ENCODE results near the gene TTLL1.

The TTLL1 gene

DNA sequence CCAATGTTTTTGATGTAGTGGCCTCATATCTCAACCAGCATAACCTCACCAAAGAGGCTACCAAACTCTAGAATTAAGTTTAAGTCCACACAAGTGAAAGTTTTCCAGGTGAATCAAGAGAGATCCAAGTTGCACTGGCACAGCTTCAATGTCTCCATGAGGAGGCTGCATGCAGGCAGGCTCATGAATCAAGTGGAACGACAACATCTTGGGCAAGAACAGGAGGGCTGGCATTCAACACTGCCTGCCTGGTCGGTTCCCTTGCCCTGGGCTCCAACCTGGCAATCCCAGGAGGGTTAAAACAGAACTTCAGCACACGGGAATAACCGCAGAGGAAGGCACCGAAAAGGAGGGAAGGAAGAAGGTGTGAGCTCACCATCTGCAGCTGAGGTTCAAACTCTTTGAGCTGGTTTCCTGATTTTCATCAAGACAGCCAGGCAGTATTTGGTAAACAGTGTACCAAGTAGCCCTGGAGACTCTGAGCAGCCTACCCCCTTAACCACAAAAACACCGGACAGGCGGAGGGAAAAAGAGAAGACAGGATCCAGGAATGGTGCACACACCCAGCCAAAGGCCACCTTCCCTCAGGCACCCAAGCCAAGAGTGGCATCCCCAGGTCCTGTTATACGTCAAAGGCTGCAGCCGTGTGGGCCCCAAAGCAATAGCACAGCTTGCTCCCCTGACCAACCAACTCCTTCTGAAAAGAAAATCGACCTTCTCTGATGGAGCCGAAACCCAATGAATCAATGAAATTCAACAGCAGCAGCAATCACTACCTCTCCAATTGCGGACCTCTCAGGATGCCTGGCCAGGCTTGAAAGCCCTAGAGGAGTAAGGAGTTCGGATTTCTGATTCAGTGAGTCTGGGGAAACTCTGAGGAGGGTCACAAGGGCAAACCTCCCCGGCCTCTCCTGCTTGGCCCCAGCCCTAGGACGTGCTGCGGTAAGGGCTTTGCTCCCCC is 75.6 kb downstream of the TTLL1 start:
- H3K9me3 ChIP-seq (ENCODE audit: control insufficient read depth in 2 of 2, low read length in 2 of 2), result no peaks in the 10 kb centered on the region
- H3K27me3 ChIP-seq (ENCODE audit: control insufficient read depth in 1 of 2, insufficient read depth in 2 of 2, low read length in 2 of 2), result no peaks in the 10 kb centered on the region
- peaks cover 14% of the 10 kb centered on the region for H3K4me1 ChIP-seq (ENCODE audit: control insufficient read depth, insufficient read depth, low read length)
- H3K9ac ChIP-seq (ENCODE audit: low read length in 2 of 2), result peak overlapping the region; percentile 64 to 66
- peak overlapping the region; percentile 49 for H3K27ac ChIP-seq (ENCODE audit: low read length)
- peak overlapping the region; percentile 81 to 88 for H3K4me3 ChIP-seq (ENCODE audit: low read length in 2 of 2)
- no peaks in the 10 kb centered on the region for H3K36me3 ChIP-seq (ENCODE audit: control insufficient read depth in 2 of 2, insufficient read depth in 2 of 2, low read length in 2 of 2)

DNA sequence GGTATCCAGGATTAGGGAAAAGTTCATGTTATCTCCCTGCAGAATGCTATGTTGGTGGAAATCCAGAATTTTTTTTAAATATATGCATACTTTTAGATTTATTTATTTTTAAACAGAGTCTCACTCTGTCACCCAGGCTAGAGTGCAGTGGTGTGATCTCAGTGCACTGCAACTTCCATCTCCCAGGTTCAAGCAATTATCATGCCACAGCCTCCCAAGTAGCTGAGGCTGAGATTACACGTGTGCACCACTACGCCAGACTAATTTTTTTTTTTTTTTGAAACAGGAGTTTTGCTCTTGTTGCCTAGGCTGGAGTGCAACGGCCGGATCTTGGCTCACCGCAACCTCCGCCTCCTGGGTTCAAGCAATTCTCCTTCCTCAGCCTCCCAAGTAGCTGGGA is 76.8 kb downstream of the TTLL1 start:
- no peak overlapping the region for H3K4me3 ChIP-seq (ENCODE audit: low read length in 2 of 2)
- H3K36me3 ChIP-seq (ENCODE audit: control insufficient read depth in 2 of 2, insufficient read depth in 2 of 2, low read length in 2 of 2), result no peaks in the 10 kb centered on the region
- no peak overlapping the region for H3K9ac ChIP-seq (ENCODE audit: low read length in 2 of 2)
- H3K27ac ChIP-seq (ENCODE audit: low read length), result no peak overlapping the region
- peaks cover 18% of the 10 kb centered on the region for H3K4me1 ChIP-seq (ENCODE audit: control insufficient read depth, insufficient read depth, low read length)
- no peaks in the 10 kb centered on the region for H3K9me3 ChIP-seq (ENCODE audit: control insufficient read depth in 2 of 2, low read length in 2 of 2)
- no peaks in the 10 kb centered on the region for H3K27me3 ChIP-seq (ENCODE audit: control insufficient read depth in 1 of 2, insufficient read depth in 2 of 2, low read length in 2 of 2)

DNA sequence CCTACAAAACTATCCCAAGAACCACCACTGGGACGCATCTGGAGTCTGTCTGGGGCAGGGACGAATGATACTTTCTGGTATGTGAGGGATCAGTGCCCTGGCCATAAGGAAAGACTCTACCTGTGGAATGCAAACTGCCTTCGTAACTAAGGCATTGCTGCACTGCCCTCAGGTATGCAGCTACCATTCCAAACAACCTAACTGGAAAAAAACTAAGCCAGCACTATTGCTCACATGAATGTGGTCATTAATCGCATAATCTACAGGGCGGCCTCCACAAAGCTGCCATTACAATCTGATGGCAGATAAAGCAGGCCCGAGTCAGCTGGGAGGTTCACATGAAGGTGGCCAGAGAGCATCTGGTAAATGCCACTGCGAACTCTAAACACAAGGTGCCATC is 78.1 kb downstream of the TTLL1 start:
- Histone ChIP-seq H3K9ac (ENCODE audit: low read length in 2 of 2) (no peak overlapping the region), H3K36me3 (ENCODE audit: control insufficient read depth in 2 of 2, insufficient read depth in 2 of 2, low read length in 2 of 2) (no peaks in the 10 kb centered on the region), H3K4me3 (ENCODE audit: low read length in 2 of 2) (no peak overlapping the region), H3K27me3 (ENCODE audit: control insufficient read depth in 1 of 2, insufficient read depth in 2 of 2, low read length in 2 of 2) (no peaks in the 10 kb centered on the region), H3K4me1 (ENCODE audit: control insufficient read depth, insufficient read depth, low read length) (peaks cover 19% of the 10 kb centered on the region), H3K27ac (ENCODE audit: low read length) (no peak overlapping the region), H3K9me3 (ENCODE audit: control insufficient read depth in 2 of 2, low read length in 2 of 2) (no peaks in the 10 kb centered on the region)

DNA sequence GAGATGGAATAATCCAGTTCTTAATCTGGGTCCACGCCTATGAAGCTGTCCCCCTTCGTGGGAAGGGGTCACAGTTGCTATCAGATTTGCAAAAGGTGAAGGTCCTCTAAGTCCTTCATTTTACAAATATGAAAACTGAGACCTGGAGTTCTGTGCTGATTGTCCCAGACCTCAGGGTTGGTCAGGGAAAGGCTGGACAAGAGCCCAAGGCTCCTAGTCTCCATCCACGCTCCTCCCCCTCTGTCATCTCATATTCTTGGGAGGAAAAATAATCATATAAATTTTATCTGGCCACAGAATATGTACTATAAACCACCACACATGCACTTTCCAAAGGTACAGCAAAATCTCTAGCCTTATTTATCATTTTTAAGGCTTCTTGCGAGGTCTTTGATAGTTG is 79.7 kb downstream of the TTLL1 start:
- H3K4me3 ChIP-seq (ENCODE audit: low read length in 2 of 2), result no peak overlapping the region
- no peak overlapping the region for H3K27ac ChIP-seq (ENCODE audit: low read length)
- H3K36me3 ChIP-seq (ENCODE audit: control insufficient read depth in 2 of 2, insufficient read depth in 2 of 2, low read length in 2 of 2), result no peaks in the 10 kb centered on the region
- no peaks in the 10 kb centered on the region for H3K9me3 ChIP-seq (ENCODE audit: control insufficient read depth in 2 of 2, low read length in 2 of 2)
- no peaks in the 10 kb centered on the region for H3K27me3 ChIP-seq (ENCODE audit: control insufficient read depth in 1 of 2, insufficient read depth in 2 of 2, low read length in 2 of 2)
- H3K4me1 ChIP-seq (ENCODE audit: control insufficient read depth, insufficient read depth, low read length), result peaks cover 14% of the 10 kb centered on the region
- no peak overlapping the region for H3K9ac ChIP-seq (ENCODE audit: low read length in 2 of 2)

GRCh38 chr22:43008921-43009320 is 80.3 kb downstream of the TTLL1 start:
- no peak overlapping the region for H3K4me3 ChIP-seq (ENCODE audit: low read length in 2 of 2)
- no peaks in the 10 kb centered on the region for H3K9me3 ChIP-seq (ENCODE audit: control insufficient read depth in 2 of 2, low read length in 2 of 2)
- H3K9ac ChIP-seq (ENCODE audit: low read length in 2 of 2), result no peak overlapping the region
- no peaks in the 10 kb centered on the region for H3K36me3 ChIP-seq (ENCODE audit: control insufficient read depth in 2 of 2, insufficient read depth in 2 of 2, low read length in 2 of 2)
- peaks cover 13% of the 10 kb centered on the region for H3K4me1 ChIP-seq (ENCODE audit: control insufficient read depth, insufficient read depth, low read length)
- H3K27me3 ChIP-seq (ENCODE audit: control insufficient read depth in 1 of 2, insufficient read depth in 2 of 2, low read length in 2 of 2), result no peaks in the 10 kb centered on the region
- no peak overlapping the region for H3K27ac ChIP-seq (ENCODE audit: low read length)

GRCh38 chr22:43008509-43008908 is 80.7 kb downstream of the TTLL1 start:
- H3K27me3 ChIP-seq (ENCODE audit: control insufficient read depth in 1 of 2, insufficient read depth in 2 of 2, low read length in 2 of 2), result no peaks in the 10 kb centered on the region
- no peak overlapping the region for H3K27ac ChIP-seq (ENCODE audit: low read length)
- no peaks in the 10 kb centered on the region for H3K9me3 ChIP-seq (ENCODE audit: control insufficient read depth in 2 of 2, low read length in 2 of 2)
- no peaks in the 10 kb centered on the region for H3K36me3 ChIP-seq (ENCODE audit: control insufficient read depth in 2 of 2, insufficient read depth in 2 of 2, low read length in 2 of 2)
- H3K4me1 ChIP-seq (ENCODE audit: control insufficient read depth, insufficient read depth, low read length), result peaks cover 9% of the 10 kb centered on the region
- no peak overlapping the region for H3K4me3 ChIP-seq (ENCODE audit: low read length in 2 of 2)
- no peak overlapping the region for H3K9ac ChIP-seq (ENCODE audit: low read length in 2 of 2)

DNA sequence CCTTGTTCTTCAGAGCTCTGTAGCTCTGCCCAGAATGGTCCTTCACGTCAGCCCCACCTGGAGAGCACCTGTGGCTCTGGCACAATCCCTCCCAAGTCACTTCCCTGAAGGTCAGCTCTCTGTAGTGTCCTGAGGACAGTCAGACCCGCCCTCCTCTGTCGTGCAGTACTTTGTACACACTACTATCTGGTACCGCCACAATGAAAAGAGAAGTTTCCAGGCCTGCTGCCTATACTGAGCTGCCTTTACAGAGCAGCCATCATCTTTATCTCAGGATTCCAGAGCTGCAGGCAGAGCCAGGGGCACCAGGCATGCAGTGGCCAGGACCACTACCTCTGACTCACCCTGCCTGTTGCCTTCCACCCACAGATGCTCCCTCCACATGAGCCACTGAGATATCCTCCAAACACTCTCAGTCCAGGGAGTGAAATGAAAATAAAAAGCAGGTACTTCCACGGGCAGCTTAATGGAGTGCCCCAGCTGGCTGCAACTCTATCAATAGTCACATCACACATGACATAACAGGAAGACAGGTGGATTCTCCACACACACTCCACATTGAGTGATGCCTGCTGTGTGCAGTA is 81.6 kb downstream of the TTLL1 start:
- no peak overlapping the region for H3K27ac ChIP-seq (ENCODE audit: low read length)
- H3K27me3 ChIP-seq (ENCODE audit: control insufficient read depth in 1 of 2, insufficient read depth in 2 of 2, low read length in 2 of 2), result no peaks in the 10 kb centered on the region
- H3K36me3 ChIP-seq (ENCODE audit: control insufficient read depth in 2 of 2, insufficient read depth in 2 of 2, low read length in 2 of 2), result no peaks in the 10 kb centered on the region
- H3K4me3 ChIP-seq (ENCODE audit: low read length in 2 of 2), result no peak overlapping the region
- H3K4me1 ChIP-seq (ENCODE audit: control insufficient read depth, insufficient read depth, low read length), result peaks cover 7% of the 10 kb centered on the region
- no peaks in the 10 kb centered on the region for H3K9me3 ChIP-seq (ENCODE audit: control insufficient read depth in 2 of 2, low read length in 2 of 2)
- H3K9ac ChIP-seq (ENCODE audit: low read length in 2 of 2), result no peak overlapping the region

DNA sequence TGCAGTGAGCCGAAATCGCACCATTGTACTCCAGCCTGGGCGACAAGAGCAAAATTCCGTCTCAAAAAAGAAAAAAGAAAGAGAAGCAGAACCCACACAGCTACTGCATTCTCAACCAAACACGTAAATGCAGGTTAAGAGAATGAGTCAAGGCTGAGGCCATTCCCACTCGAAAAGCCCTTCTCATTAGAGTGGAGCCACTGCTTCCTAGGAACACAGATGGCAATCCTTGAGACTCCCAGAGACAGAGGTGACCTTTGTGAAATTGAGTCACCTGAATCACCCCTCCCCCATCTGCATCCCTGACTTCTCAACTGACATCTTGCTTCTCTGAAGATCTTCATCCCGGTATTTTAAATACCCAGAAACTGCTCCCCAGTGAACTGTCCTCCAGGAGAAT is 82.4 kb downstream of the TTLL1 start:
- H3K4me3 ChIP-seq (ENCODE audit: low read length in 2 of 2), result no peak overlapping the region
- H3K9me3 ChIP-seq (ENCODE audit: control insufficient read depth in 2 of 2, low read length in 2 of 2), result no peaks in the 10 kb centered on the region
- H3K27me3 ChIP-seq (ENCODE audit: control insufficient read depth in 1 of 2, insufficient read depth in 2 of 2, low read length in 2 of 2), result no peaks in the 10 kb centered on the region
- no peaks in the 10 kb centered on the region for H3K36me3 ChIP-seq (ENCODE audit: control insufficient read depth in 2 of 2, insufficient read depth in 2 of 2, low read length in 2 of 2)
- H3K9ac ChIP-seq (ENCODE audit: low read length in 2 of 2), result no peak overlapping the region
- no peak overlapping the region for H3K27ac ChIP-seq (ENCODE audit: low read length)
- H3K4me1 ChIP-seq (ENCODE audit: control insufficient read depth, insufficient read depth, low read length), result peaks cover 11% of the 10 kb centered on the region

DNA sequence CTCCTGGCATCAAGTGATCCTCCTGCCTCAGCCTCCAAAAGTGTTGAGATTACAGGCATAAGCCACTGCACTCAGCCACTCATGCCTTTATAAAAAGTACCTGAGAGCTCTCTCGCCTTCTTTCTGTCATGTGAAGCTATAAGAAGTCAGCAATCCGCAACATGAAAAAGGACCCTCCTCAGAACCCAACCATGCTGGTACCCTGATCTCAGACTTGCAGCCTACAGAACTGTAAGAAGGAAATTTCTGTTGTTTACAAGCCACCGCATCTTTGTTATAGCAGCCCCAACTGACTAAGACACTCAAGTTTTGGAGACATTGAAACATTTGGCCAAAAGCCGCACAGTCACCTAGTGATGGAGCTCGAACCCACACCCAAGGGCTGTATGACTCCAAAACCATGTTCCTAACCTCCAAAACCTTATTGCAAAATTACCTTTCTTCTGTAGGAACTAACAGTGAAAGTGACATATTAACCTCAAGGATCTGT is 83.1 kb downstream of the TTLL1 start:
- H3K4me3 ChIP-seq (ENCODE audit: low read length in 2 of 2), result no peak overlapping the region
- peaks cover 18% of the 10 kb centered on the region for H3K4me1 ChIP-seq (ENCODE audit: control insufficient read depth, insufficient read depth, low read length)

GRCh38 chr22:43005106-43005505 is 84.1 kb downstream of the TTLL1 start:
- Histone ChIP-seq H3K9me3 (ENCODE audit: control insufficient read depth in 2 of 2, low read length in 2 of 2) (no peaks in the 10 kb centered on the region), H3K9ac (ENCODE audit: low read length in 2 of 2) (no peak overlapping the region), H3K36me3 (ENCODE audit: control insufficient read depth in 2 of 2, insufficient read depth in 2 of 2, low read length in 2 of 2) (no peaks in the 10 kb centered on the region), H3K4me1 (ENCODE audit: control insufficient read depth, insufficient read depth, low read length) (peaks cover 28% of the 10 kb centered on the region), H3K4me3 (ENCODE audit: low read length in 2 of 2) (no peak overlapping the region), H3K27me3 (ENCODE audit: control insufficient read depth in 1 of 2, insufficient read depth in 2 of 2, low read length in 2 of 2) (no peaks in the 10 kb centered on the region), H3K27ac (ENCODE audit: low read length) (no peak overlapping the region)

More for the DNA sequence above, 83.1 kb downstream of the TTLL1 start:
- Histone ChIP-seq H3K27me3 (ENCODE audit: control insufficient read depth in 1 of 2, insufficient read depth in 2 of 2, low read length in 2 of 2) (no peaks in the 10 kb centered on the region), H3K36me3 (ENCODE audit: control insufficient read depth in 2 of 2, insufficient read depth in 2 of 2, low read length in 2 of 2) (no peaks in the 10 kb centered on the region), H3K9ac (ENCODE audit: low read length in 2 of 2) (no peak overlapping the region), H3K9me3 (ENCODE audit: control insufficient read depth in 2 of 2, low read length in 2 of 2) (no peaks in the 10 kb centered on the region), H3K27ac (ENCODE audit: low read length) (no peak overlapping the region)

All from stomach smooth muscle (tissue), 2 donors.